H9 (cell line): Measurements from ENCODE around the gene MTG2. TPM values are rescaled to one million over a fixed set of nuclear protein-coding genes. Genes with fewer than 3 reads are reported as not detected.
A peak's percentile ranks its signal among the peaks of the same experiment; 100 is the strongest.

Source experiments
- DNase-seq: peaks from one replicate; pipeline ENCODE4 v3.0.0-alpha.2; 2017
- H2AFZ ChIP-seq: one replicate; pipeline ENCODE4 v1.6.1; 2013; ENCODE audit warnings: mild to moderate bottlenecking, low read length, control low read depth, moderate library complexity
- H2AK5ac ChIP-seq: 2 replicates; pipeline ENCODE4 v1.6.1; 2013; ENCODE audit warnings: low read length, control low read depth, mixed read lengths; ENCODE audit not compliant: insufficient read length
- H2BK120ac ChIP-seq: one replicate; pipeline ENCODE4 v1.6.1; 2013; ENCODE audit warnings: low read depth, mild to moderate bottlenecking, low read length, control low read depth, inconsistent platforms; ENCODE audit not compliant: poor library complexity, severe bottlenecking
- H2BK12ac ChIP-seq: 2 replicates; pipeline ENCODE4 v1.6.1; 2013; ENCODE audit warnings: low read length, control low read depth, mixed read lengths, low read depth; ENCODE audit not compliant: insufficient read length
- H2BK15ac ChIP-seq: 2 replicates; pipeline ENCODE4 v1.6.1; 2013; ENCODE audit warnings: low read depth, low read length, control low read depth
- H2BK20ac ChIP-seq: one replicate; pipeline ENCODE4 v1.6.1; 2013; ENCODE audit warnings: low read depth, mild to moderate bottlenecking, low read length, control low read depth, inconsistent platforms; ENCODE audit not compliant: poor library complexity, severe bottlenecking
- H2BK5ac ChIP-seq: 2 replicates; pipeline ENCODE4 v1.6.1; 2013; ENCODE audit warnings: low read length, control low read depth, mixed read lengths; ENCODE audit not compliant: insufficient read length
- H3K14ac ChIP-seq: 2 replicates; pipeline ENCODE4 v1.6.1; 2013; ENCODE audit warnings: low read length, control low read depth; ENCODE audit not compliant: insufficient read depth
- H3K18ac ChIP-seq: 2 replicates; pipeline ENCODE4 v1.6.1; 2013; ENCODE audit warnings: low read depth, mild to moderate bottlenecking, mixed read lengths, low read length, control low read depth; ENCODE audit not compliant: insufficient read length
- H3K23ac ChIP-seq: 2 replicates; pipeline ENCODE4 v1.6.1; 2013; ENCODE audit warnings: low read length, control low read depth, mixed read lengths, low read depth; ENCODE audit not compliant: insufficient read length
- H3K23me2 ChIP-seq: 2 replicates; pipeline ENCODE4 v1.6.1; 2013; ENCODE audit warnings: low read depth, mild to moderate bottlenecking, mixed read lengths, low read length, control low read depth; ENCODE audit not compliant: insufficient read length, poor library complexity, severe bottlenecking
- H3K27ac ChIP-seq: 2 replicates; pipeline ENCODE4 v1.5.1; 2013; ENCODE audit warnings: low read length, control low read depth, mixed read lengths, low read depth; ENCODE audit not compliant: insufficient read length
- H3K27me3 ChIP-seq: 2 replicates; pipeline ENCODE4 v1.6.1; 2013; ENCODE audit warnings: low read length, control low read depth, inconsistent platforms; ENCODE audit not compliant: insufficient read depth
- H3K4ac ChIP-seq: 2 replicates; pipeline ENCODE4 v1.6.1; 2013; ENCODE audit warnings: low read depth, mild to moderate bottlenecking, control low read depth, inconsistent platforms, low read length, moderate library complexity
- H3K4me1 ChIP-seq: 2 replicates; pipeline ENCODE4 v1.6.1; 2013; ENCODE audit warnings: low read length, control low read depth, inconsistent platforms; ENCODE audit not compliant: insufficient read depth
- H3K4me2 ChIP-seq: 2 replicates; pipeline ENCODE4 v1.6.1; 2013; ENCODE audit warnings: low read length, control low read depth, mixed read lengths; ENCODE audit not compliant: insufficient read length, insufficient read depth
- H3K56ac ChIP-seq: 2 replicates; pipeline ENCODE4 v1.6.1; 2013; ENCODE audit warnings: low read depth, mild to moderate bottlenecking, mixed read lengths, low read length, control low read depth; ENCODE audit not compliant: insufficient read length
- H3K79me1 ChIP-seq: 2 replicates; pipeline ENCODE4 v1.6.1; 2013; ENCODE audit warnings: low read depth, mild to moderate bottlenecking, moderate library complexity, low read length, control low read depth, inconsistent platforms; ENCODE audit not compliant: insufficient read depth, poor library complexity, severe bottlenecking
- H3K79me2 ChIP-seq: 2 replicates; pipeline ENCODE4 v1.6.1; 2013; ENCODE audit warnings: low read length, control low read depth, inconsistent platforms; ENCODE audit not compliant: insufficient read depth
- H3K9ac ChIP-seq: 2 replicates; pipeline ENCODE4 v1.6.1; 2013; ENCODE audit warnings: low read length, control low read depth, mixed read lengths; ENCODE audit not compliant: insufficient read length; ENCODE audit errors: extremely low read depth
- H3K9me3 ChIP-seq: one replicate; pipeline ENCODE4 v1.6.1; 2013; ENCODE audit warnings: low read depth, low read length, inconsistent platforms; ENCODE audit not compliant: control insufficient read depth
- H3T11ph ChIP-seq: one replicate; pipeline ENCODE4 v1.6.1; 2013; ENCODE audit warnings: mild to moderate bottlenecking, low read length, control low read depth, inconsistent platforms
- H4K20me1 ChIP-seq: one replicate; pipeline ENCODE4 v1.6.1; 2013; ENCODE audit not compliant: control insufficient read depth, insufficient read length, insufficient read depth
- H4K5ac ChIP-seq: 2 replicates; pipeline ENCODE4 v1.6.1; 2013; ENCODE audit warnings: low read depth, mild to moderate bottlenecking, mixed read lengths, low read length, control low read depth; ENCODE audit not compliant: insufficient read length
- H4K8ac ChIP-seq: replicated peaks from 2 replicates; pipeline ENCODE4 v1.6.1; 2013; ENCODE audit warnings: low read length, control low read depth, mixed read lengths, low read depth; ENCODE audit not compliant: insufficient read length
- H4K91ac ChIP-seq: 2 replicates; pipeline ENCODE4 v1.6.1; 2013; ENCODE audit warnings: low read depth, mild to moderate bottlenecking, moderate library complexity, mixed read lengths, low read length, control low read depth; ENCODE audit not compliant: insufficient read length
- H3K27ac Mint-ChIP-seq, 3 experiments: 2 replicates in 2 of 3; 3 replicates in 1 of 3; pipeline ENCODE4 v1.8.0; 2020 to 2021; ENCODE audit warnings: mixed read lengths in 3 of 3, mild to moderate bottlenecking in 1 of 3, moderate library complexity in 1 of 3
- H3K27me3 Mint-ChIP-seq: 2 replicates; pipeline ENCODE4 v1.8.0; 2021; ENCODE audit warnings: low read depth, mild to moderate bottlenecking, moderate library complexity, mixed read lengths
- H3K36me3 Mint-ChIP-seq, 3 experiments: 2 replicates in 2 of 3; 3 replicates in 1 of 3; pipeline ENCODE4 v1.8.0; 2020 to 2021; ENCODE audit warnings: low read depth in 3 of 3, mixed read lengths in 3 of 3; ENCODE audit not compliant: insufficient read depth in 1 of 3
- H3K4me1 Mint-ChIP-seq, 2 experiments: 2 replicates each; pipeline ENCODE4 v1.8.0; 2020; ENCODE audit warnings: mixed read lengths in 2 of 2
- H3K4me3 Mint-ChIP-seq, 2 experiments: 2 replicates in 1 of 2; 3 replicates in 1 of 2; pipeline ENCODE4 v1.8.0; 2020 to 2021; ENCODE audit warnings: mild to moderate bottlenecking in 2 of 2, mixed read lengths in 2 of 2, moderate library complexity in 1 of 2
- H3K9me3 Mint-ChIP-seq, 2 experiments: 2 replicates in 1 of 2; 3 replicates in 1 of 2; pipeline ENCODE4 v1.8.0; 2020; ENCODE audit warnings: mild to moderate bottlenecking in 2 of 2, mixed read lengths in 2 of 2, moderate library complexity in 1 of 2
- CTCF ChIP-seq: fragments of 200-600 bp; sonication (generic); conservative IDR thresholded peaks from 3 replicates; pipeline ENCODE4 v1.8.0; 2021; ENCODE audit warnings: antibody characterized with exemption, mild to moderate bottlenecking
- WGBS: extraction: QIAGEN DNeasy Blood & Tissue Kit; methylation state at CpG from one replicate; pipeline ENCODE4 v1.1.7; 2013; ENCODE audit warnings: missing lambda C conversion rate, low lambda C conversion rate, mixed read lengths; ENCODE audit not compliant: insufficient read length; ENCODE audit errors: extremely low coverage; 5-methylcytosine and 5-hydroxymethylcytosine counted together
- total RNA-seq: library from RNA; stranded (reverse); gene quantifications from 2 replicates; pipeline ENCODE4 v1.2.1, GENCODE V29; 2021

The MTG2 gene
- total RNA-seq, 1 experiment from 2014 or later = 25.1 TPM

DNA sequence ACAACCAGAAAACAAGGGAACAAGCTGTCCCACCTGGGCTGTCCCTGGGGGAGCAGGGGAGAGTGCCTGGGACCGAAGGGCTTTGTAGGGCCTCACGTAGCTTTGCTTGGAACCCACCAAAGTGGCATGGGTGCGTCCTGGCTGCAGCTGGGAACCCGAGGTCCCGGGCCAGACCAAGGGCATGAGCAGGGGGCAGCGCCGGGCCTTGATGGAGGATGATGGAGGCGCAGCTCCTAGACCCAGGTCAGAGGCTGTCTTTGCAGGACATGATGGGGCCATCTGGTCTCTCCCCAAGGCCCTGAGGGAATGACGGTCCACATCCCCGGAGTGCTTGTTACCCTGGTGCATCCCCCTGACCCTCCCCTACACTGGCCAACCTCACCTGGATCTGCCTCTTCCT is 47.9 kb downstream of the MTG2 start:
- Histone ChIP-seq H3T11ph (no peak overlapping the region), H3K9me3 (no peaks in the 10 kb centered on the region), H2BK5ac (no peak overlapping the region), H3K14ac (no peak overlapping the region; the same call in 1 of the 2 replicates), H3K4ac (no peak overlapping the region), H3K27ac (no peak overlapping the region), H3K4me2 (no peak overlapping the region), H4K20me1 (no peaks in the 10 kb centered on the region), H2BK15ac (no peak overlapping the region), H3K23ac (no peak overlapping the region), H2AK5ac (no peak overlapping the region), H4K5ac (no peak overlapping the region), H2BK20ac (no peak overlapping the region), H3K9ac (no peak overlapping the region), H3K56ac (no peak overlapping the region), H3K27me3 (no peaks in the 10 kb centered on the region), H4K8ac (no peak overlapping the region), H3K23me2 (no peaks in the 10 kb centered on the region), H3K79me2 (no peaks in the 10 kb centered on the region), H2BK12ac (no peak overlapping the region), H4K91ac (no peak overlapping the region), H2AFZ (no peak overlapping the region), H3K18ac (no peak overlapping the region), H3K79me1 (no peaks in the 10 kb centered on the region), H2BK120ac (no peak overlapping the region), H3K4me1 (no peaks in the 10 kb centered on the region; the same call in 1 of the 2 replicates)
- TF ChIP-seq CTCF = no peak
- Mint-ChIP-seq H3K9me3 (peaks cover 0 to 3% of the 10 kb centered on the region in 2 experiments; a peak in 2 of 5 replicates), H3K27ac (peak overlapping the region in 1 of 3 experiments; percentile 70; a peak in 1 of 7 replicates), H3K36me3 (no peaks in the 10 kb centered on the region), H3K4me3 (no peak overlapping the region), H3K4me1 (peaks cover 2% of the 10 kb centered on the region in 2 experiments; a peak in 2 of 4 replicates), H3K27me3 (peaks cover 21% of the 10 kb centered on the region)
- no CpG with 5 or more reads among the region's 10 CpGs for WGBS
- DNase-seq = no peak
